GM23338 (cell line): Measurements from ENCODE around the gene EFCAB12. TPM values are rescaled to one million over a fixed set of nuclear protein-coding genes. Genes with fewer than 3 reads are reported as not detected.

Experiments used
- EZH2phosphoT487 ChIP-seq: fragments of 200-600 bp; sonication (generic); IDR thresholded peaks from one replicate; pipeline ENCODE4 v1.8.1; 2018; ENCODE audit warnings: antibody characterized with exemption; ENCODE audit not compliant: unreplicated experiment
- ZNF331 ChIP-seq: fragments of 250-450 bp; sonication (Bioruptor Pico); IDR thresholded peaks from 2 replicates; pipeline ENCODE4 v1.5.0; 2020; ENCODE audit warnings: low read depth, mild to moderate bottlenecking, moderate library complexity
- polyA plus RNA-seq: library from polyadenylated mRNA; unstranded; fragments of >200 nt; fragmentation: Nextera tagmentation; extraction: Ambion mirVana; gene quantifications from 2 replicates; pipeline ENCODE4 v1.2.1, GENCODE V29; 2016
- total RNA-seq: library from RNA; depleted of rRNA; stranded (reverse); fragments of >200 nt; shearing (Covaris generic); gene quantifications from 2 replicates; pipeline ENCODE4 v1.2.3, GENCODE V29; 2014
- TF ChIP-seq, protein P1 (sequence below): fragments of 250-450 bp; sonication (Bioruptor Pico); IDR thresholded peaks from 2 replicates; pipeline ENCODE4 v1.5.0; 2020; ENCODE audit warnings: mild to moderate bottlenecking, moderate library complexity
- TF ChIP-seq, protein P2 (sequence below): IDR thresholded peaks from one replicate; pipeline ENCODE4 v1.6.1; 2018; ENCODE audit warnings: antibody characterized with exemption; ENCODE audit not compliant: unreplicated experiment
- TF ChIP-seq, protein P3 (sequence below), 2 experiments: fragments of 200-600 bp in 1 of 2; sonication (generic) in 1 of 2; conservative IDR thresholded peaks; 2 replicates each; pipeline versions ENCODE4 v1.5.1 to v1.6.1; 2016 to 2017; ENCODE audit warnings: antibody characterized with exemption in 2 of 2, low read depth in 2 of 2, mild to moderate bottlenecking in 2 of 2, moderate library complexity in 1 of 2

EFCAB12 gene
- total and polyA plus RNA-seq, 2 experiments from 2014 or later, result 0.24 to 0.65 TPM

DNA sequence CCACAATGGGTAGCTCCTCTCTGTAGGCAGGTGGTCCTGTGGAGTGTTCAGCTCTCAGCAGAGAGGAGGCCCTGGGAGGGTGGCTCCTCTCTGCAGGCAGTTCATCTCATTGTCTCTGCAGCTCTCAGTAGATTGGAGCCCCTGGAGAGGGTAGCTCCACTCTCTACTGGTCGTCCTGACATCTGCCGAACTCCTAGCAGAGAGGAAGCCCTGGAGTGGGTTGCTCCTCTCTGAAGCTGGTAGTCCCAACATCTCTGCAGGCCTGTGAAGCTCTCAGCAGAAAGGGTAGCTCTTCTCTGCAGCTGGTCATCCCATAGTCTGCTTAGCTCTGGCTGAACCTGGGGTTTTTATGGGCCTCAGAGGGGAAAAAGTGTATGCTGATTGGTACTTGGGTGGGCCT lies 50.8 kb downstream of the EFCAB12 start (continued):
- TF ChIP-seq, protein P1, sequence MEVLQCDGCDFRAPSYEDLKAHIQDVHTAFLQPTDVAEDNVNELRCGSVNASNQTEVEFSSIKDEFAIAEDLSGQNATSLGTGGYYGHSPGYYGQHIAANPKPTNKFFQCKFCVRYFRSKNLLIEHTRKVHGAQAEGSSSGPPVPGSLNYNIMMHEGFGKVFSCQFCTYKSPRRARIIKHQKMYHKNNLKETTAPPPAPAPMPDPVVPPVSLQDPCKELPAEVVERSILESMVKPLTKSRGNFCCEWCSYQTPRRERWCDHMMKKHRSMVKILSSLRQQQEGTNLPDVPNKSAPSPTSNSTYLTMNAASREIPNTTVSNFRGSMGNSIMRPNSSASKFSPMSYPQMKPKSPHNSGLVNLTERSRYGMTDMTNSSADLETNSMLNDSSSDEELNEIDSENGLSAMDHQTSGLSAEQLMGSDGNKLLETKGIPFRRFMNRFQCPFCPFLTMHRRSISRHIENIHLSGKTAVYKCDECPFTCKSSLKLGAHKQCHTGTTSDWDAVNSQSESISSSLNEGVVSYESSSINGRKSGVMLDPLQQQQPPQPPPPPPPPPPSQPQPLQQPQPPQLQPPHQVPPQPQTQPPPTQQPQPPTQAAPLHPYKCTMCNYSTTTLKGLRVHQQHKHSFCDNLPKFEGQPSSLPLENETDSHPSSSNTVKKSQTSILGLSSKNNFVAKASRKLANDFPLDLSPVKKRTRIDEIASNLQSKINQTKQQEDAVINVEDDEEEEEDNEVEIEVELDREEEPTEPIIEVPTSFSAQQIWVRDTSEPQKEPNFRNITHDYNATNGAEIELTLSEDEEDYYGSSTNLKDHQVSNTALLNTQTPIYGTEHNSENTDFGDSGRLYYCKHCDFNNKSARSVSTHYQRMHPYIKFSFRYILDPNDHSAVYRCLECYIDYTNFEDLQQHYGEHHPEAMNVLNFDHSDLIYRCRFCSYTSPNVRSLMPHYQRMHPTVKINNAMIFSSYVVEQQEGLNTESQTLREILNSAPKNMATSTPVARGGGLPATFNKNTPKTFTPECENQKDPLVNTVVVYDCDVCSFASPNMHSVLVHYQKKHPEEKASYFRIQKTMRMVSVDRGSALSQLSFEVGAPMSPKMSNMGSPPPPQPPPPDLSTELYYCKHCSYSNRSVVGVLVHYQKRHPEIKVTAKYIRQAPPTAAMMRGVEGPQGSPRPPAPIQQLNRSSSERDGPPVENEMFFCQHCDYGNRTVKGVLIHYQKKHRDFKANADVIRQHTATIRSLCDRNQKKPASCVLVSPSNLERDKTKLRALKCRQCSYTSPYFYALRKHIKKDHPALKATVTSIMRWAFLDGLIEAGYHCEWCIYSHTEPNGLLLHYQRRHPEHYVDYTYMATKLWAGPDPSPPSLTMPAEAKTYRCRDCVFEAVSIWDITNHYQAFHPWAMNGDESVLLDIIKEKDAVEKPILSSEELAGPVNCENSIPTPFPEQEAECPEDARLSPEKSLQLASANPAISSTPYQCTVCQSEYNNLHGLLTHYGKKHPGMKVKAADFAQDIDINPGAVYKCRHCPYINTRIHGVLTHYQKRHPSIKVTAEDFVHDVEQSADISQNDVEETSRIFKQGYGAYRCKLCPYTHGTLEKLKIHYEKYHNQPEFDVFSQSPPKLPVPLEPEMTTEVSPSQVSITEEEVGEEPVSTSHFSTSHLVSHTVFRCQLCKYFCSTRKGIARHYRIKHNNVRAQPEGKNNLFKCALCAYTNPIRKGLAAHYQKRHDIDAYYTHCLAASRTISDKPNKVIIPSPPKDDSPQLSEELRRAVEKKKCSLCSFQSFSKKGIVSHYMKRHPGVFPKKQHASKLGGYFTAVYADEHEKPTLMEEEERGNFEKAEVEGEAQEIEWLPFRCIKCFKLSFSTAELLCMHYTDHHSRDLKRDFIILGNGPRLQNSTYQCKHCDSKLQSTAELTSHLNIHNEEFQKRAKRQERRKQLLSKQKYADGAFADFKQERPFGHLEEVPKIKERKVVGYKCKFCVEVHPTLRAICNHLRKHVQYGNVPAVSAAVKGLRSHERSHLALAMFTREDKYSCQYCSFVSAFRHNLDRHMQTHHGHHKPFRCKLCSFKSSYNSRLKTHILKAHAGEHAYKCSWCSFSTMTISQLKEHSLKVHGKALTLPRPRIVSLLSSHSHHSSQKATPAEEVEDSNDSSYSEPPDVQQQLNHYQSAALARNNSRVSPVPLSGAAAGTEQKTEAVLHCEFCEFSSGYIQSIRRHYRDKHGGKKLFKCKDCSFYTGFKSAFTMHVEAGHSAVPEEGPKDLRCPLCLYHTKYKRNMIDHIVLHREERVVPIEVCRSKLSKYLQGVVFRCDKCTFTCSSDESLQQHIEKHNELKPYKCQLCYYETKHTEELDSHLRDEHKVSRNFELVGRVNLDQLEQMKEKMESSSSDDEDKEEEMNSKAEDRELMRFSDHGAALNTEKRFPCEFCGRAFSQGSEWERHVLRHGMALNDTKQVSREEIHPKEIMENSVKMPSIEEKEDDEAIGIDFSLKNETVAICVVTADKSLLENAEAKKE (CRISPR knock-in tag), result no peak
- TF ChIP-seq, protein P2, sequence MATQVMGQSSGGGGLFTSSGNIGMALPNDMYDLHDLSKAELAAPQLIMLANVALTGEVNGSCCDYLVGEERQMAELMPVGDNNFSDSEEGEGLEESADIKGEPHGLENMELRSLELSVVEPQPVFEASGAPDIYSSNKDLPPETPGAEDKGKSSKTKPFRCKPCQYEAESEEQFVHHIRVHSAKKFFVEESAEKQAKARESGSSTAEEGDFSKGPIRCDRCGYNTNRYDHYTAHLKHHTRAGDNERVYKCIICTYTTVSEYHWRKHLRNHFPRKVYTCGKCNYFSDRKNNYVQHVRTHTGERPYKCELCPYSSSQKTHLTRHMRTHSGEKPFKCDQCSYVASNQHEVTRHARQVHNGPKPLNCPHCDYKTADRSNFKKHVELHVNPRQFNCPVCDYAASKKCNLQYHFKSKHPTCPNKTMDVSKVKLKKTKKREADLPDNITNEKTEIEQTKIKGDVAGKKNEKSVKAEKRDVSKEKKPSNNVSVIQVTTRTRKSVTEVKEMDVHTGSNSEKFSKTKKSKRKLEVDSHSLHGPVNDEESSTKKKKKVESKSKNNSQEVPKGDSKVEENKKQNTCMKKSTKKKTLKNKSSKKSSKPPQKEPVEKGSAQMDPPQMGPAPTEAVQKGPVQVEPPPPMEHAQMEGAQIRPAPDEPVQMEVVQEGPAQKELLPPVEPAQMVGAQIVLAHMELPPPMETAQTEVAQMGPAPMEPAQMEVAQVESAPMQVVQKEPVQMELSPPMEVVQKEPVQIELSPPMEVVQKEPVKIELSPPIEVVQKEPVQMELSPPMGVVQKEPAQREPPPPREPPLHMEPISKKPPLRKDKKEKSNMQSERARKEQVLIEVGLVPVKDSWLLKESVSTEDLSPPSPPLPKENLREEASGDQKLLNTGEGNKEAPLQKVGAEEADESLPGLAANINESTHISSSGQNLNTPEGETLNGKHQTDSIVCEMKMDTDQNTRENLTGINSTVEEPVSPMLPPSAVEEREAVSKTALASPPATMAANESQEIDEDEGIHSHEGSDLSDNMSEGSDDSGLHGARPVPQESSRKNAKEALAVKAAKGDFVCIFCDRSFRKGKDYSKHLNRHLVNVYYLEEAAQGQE, result no peak
- TF ChIP-seq EZH2phosphoT487, result no peak
- TF ChIP-seq, protein P3, sequence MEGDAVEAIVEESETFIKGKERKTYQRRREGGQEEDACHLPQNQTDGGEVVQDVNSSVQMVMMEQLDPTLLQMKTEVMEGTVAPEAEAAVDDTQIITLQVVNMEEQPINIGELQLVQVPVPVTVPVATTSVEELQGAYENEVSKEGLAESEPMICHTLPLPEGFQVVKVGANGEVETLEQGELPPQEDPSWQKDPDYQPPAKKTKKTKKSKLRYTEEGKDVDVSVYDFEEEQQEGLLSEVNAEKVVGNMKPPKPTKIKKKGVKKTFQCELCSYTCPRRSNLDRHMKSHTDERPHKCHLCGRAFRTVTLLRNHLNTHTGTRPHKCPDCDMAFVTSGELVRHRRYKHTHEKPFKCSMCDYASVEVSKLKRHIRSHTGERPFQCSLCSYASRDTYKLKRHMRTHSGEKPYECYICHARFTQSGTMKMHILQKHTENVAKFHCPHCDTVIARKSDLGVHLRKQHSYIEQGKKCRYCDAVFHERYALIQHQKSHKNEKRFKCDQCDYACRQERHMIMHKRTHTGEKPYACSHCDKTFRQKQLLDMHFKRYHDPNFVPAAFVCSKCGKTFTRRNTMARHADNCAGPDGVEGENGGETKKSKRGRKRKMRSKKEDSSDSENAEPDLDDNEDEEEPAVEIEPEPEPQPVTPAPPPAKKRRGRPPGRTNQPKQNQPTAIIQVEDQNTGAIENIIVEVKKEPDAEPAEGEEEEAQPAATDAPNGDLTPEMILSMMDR (conservative IDR thresholded peaks at IDR 0.05; ENCODE audit: low read depth in 2 of 2), result no peak
- TF ChIP-seq ZNF331 (CRISPR knock-in tag), result no peak
